NCI-H748 (cell line): Measurements from ENCODE around the gene BCAT1.
"Not testable (repeated sequence)": the region's sequence is repeated elsewhere in the genome, so short reads cannot be mapped to it uniquely, and the experiment has no call there.

ENCODE experiments used
- DNase-seq: peaks from one replicate; lab custom pipeline; 2025; ENCODE audit not compliant: unreplicated experiment; lab: John Stamatoyannopoulos, UW

BCAT1 gene

DNA sequence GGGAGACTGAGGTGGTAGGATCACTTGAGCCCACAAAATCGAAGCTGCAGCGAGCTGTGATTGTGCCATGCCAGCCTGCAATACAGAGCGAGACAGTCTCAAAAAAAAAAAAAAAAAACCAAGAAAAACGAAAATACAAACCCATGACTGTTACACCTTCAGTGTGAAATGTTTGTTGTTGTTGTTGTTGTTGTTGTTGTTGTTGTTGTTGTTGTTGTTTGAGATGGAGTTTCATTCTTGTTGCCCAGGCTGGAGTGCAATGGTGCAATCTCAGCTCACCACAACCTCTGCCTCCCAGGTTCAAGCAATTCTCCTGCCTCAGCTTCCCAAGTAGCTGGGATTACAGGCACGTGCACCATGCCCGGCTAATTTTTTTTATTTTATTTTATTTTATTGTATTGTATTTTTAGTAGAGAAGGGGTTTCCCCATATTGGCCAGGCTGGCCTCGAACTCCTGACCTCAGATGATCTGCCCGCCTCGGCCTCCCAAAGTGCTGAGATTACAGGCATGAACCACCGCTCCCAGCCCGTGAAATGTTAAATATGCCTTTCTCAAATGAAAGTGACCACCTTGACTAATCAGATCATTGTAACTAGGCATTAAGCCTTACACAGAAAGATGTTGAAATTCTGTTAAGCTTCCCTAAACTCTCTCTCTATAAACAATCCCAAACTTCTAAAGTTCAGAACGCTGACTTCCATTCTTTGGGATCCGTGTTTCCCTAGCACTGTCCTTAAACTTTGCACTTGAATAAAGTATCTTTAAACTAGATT, 20.2 kb downstream of the BCAT1 start:
- DNase-seq, result not testable (repeated sequence)

DNA sequence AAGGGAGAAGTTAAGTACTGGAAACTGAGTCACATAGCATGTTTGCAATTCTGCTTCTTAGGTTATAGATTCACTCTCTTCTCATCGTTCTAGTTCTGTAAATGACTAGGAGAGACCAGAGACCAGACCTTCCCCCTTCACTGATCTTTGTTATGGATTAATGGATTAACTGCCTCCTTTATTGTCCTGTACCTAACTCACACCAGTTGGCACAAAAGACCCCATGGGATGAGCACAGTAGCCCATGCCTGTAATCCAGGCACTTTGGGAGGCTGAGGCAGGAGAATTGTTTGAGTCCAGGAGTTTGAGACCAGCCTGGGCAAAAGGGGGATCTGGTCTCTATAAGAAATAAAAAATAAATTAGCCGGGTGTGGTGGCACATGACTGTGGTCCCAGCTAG, 20.8 kb downstream of the BCAT1 start:
- no peak for DNase-seq

- not testable (repeated sequence) for DNase-seq
These were observed 22.8 kb downstream of the BCAT1 start for GRCh38 chr12:24926080-24926479.

GRCh38 chr12:24922090-24922489, 26.8 kb downstream of the BCAT1 start:
- no peak for DNase-seq

DNA sequence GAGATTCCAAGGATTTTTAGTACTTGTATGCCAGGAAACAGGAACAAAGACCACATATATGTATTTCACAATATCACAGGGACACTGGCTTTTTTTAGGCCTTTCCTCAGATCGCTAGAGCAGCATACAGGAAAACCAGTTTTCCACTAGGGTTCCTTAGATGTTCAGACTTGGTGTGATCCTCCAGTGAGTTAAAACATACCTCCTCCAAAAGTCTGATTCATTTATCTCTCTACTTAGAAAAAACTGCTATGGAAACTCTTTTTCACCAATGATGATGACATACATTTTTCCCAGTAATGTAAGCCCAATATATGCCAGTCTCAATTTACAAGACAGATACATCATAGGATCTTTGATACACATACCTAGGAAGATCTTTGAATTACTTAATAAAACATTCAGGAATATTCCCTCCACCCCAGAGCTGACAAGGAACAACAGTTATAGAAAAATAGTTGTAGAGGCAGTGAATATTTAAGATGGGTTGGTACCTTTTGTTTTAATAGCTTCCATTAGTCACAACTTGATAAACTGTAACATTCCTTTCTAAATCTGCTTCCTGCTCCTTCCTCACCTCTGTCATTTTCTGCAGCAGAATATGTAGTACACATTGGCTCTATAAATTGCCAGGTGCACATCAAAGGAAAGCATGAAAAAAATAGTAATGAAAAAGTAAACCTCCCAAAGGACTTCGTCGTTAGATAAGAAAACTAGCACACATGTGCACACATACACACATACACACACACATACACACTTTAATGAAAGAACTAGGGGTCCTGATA, 27.5 kb downstream of the BCAT1 start:
- DNase-seq, result no peak

GRCh38 chr12:24920141-24920540, 28.8 kb downstream of the BCAT1 start:
- DNase-seq, result no peak

- DNase-seq, result no peak
These were observed 29.4 kb downstream of the BCAT1 start for GRCh38 chr12:24919346-24920001.

DNA sequence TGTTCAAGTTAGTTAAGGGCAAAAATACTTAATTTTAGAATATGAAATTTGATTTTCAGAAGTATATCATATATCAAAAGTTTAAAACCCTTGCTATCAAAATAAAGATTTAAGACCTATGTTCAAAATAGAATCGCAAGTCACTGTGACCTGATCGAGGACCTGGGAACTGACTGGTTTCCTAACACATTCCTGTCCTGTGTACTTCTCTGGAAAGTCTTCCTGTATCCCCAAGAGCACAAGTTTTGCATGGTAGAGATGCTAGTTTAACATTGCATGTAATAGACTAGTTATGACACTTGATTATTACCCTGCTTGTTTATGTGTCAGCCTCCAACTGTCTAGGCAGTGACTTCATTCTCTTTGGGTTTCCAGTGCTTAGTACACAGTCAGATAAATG, 30.3 kb downstream of the BCAT1 start:
- DNase-seq, result no peak

GRCh38 chr12:24915501-24915900, 33.4 kb downstream of the BCAT1 start:
- no peak for DNase-seq

- DNase-seq, result no peak
These were observed 34.9 kb downstream of the BCAT1 start for GRCh38 chr12:24913953-24914352.

GRCh38 chr12:24913130-24913529, 35.8 kb downstream of the BCAT1 start:
- DNase-seq, result no peak

DNA sequence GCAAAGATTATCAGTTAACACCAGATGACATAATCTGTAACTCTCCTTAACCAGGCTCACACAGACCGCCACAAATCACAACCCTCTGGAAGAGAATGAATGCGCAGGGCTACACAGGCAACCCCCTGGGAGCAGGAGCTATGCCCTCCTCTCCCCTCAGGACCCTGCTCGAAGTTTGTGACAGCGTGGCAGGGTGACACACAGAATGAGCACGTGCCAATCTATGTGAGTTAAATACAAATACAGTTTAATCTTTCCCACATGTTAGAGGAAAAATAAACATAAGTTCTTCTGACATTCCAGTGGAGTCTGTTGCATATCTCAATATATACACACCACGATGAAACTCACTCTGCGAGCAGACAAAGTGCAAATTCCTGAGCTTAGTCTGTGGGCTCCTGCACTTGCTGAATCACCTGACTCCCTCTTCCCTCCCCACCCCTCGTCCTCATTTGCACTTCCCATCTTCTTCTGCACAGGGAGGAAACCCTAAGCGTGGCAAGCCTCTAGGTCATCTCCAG, 37.6 kb downstream of the BCAT1 start:
- DNase-seq, result no peak

DNA sequence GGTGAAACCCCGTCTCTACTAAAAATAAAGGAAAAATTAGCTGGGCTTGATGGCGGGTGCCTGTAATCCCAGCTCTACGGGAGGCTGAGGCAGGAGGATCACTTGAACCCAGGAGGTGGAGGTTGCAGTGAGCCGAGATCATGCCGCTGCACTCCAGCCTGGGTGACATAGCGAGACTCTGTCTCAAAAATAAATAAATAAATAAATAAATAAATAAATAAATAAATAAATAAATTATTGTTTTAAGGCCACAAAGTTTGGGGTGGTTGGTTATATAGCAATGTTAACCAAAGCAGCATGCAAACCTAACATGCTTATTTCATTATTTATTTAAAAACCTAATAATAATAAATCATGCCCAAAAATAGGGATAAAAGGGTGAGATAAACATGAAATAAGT, 38.7 kb downstream of the BCAT1 start:
- not testable (repeated sequence) for DNase-seq

DNA sequence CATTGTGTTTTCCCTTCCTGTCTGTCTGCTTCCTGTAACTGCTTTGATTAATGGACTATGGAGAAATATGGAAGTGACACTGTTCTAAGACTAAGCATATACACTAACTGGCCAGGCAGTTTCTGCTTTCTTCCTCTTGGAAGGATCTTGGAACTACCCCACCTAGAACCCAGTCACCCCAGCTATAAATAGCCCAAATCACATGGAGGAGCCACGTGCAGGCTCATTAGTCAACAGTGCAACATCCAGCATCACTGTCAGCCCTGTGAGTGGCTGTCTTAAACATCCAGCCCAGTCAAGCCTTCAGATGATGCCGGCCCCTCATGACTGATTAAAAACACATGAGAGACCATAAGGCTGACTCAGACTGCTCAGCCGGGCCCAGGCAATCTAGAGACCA, 39.2 kb downstream of the BCAT1 start:
- DNase-seq, result no peak

- no peak for DNase-seq
These were observed 41.4 kb downstream of the BCAT1 start for GRCh38 chr12:24907464-24907863.

GRCh38 chr12:24906141-24906540, 42.8 kb downstream of the BCAT1 start:
- DNase-seq, result no peak

DNA sequence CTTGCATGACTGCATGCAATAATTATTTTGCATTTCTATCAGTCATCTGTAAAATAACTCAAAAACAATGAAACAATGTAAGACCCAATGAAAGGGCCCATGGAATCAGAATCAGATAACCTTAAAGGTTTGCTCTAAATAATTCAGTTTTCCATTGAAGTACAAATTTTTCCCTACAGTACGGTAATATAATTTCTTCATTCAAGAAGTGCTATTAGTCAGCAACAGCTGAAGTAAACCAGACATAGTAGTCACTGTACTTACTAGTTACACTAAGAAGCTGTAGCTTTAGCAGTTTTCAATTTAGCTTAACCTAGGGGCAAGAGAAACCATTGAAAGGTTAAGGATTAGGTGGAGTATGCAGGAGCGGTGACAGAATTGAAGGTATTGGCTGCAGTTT, 43.5 kb downstream of the BCAT1 start:
- no peak for DNase-seq

GRCh38 chr12:24904871-24905270, 44.0 kb downstream of the BCAT1 start:
- DNase-seq, result no peak

GRCh38 chr12:24903329-24904088, 45.4 kb downstream of the BCAT1 start:
- no peak for DNase-seq

DNA sequence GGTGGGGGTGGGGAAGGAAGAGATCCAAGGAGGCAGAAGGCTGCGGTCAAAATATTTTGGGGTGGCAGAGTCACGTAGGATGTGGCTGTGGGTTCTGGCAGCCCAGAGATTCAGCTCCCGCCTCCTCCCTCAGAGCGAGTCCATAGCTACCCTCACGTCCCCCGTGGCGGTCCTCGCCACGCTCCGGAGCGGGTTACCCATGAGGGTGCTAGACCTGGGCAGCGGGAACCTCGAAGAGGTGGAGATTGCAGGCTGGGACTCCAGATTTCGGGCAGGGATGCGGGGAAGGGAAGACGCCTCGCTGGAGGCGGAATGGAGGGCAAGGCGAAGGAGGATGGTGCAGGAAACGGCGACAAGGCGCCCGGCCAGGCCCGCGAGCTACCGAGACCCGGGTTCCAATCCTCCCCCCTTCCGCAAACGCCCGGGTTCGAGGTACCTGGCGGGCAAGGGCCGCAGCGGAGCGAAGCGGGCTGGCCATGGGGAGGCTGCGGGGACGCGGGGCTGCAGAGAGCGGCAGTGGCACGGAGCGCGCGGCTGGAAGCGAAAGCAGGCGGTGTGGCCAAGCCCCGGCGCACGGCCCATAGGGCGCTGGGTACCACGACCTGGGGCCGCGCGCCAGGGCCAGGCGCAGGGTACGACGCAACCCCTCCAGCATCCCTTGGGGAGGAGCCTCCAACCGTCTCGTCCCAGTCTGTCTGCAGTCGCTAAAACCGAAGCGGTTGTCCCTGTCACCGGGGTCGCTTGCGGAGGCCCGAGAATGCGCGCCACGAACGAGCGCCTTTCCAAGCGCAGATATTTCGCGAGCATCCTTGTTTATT, 46.2 kb downstream of the BCAT1 start:
- DNase-seq, result peak; percentile 37
